Lower leg skin (tissue), 3 donors: Measurements from ENCODE around the gene ANKRD33B.

Experiments used
- CTCF ChIP-seq, 3 donors: fragments of 450-650 bp; IDR thresholded peaks; one replicate each; pipeline ENCODE4 v1.5.1; 2016; ENCODE audit warnings: antibody characterized with exemption in 3 of 3, mild to moderate bottlenecking in 3 of 3, moderate library complexity in 2 of 3
- POLR2A ChIP-seq, 2 donors: fragments of 450-650 bp; IDR thresholded peaks; one replicate each; pipeline ENCODE4 v1.6.1; 2016 to 2017; ENCODE audit warnings: antibody characterized with exemption in 2 of 2, mild to moderate bottlenecking in 1 of 2, moderate library complexity in 1 of 2

DNA sequence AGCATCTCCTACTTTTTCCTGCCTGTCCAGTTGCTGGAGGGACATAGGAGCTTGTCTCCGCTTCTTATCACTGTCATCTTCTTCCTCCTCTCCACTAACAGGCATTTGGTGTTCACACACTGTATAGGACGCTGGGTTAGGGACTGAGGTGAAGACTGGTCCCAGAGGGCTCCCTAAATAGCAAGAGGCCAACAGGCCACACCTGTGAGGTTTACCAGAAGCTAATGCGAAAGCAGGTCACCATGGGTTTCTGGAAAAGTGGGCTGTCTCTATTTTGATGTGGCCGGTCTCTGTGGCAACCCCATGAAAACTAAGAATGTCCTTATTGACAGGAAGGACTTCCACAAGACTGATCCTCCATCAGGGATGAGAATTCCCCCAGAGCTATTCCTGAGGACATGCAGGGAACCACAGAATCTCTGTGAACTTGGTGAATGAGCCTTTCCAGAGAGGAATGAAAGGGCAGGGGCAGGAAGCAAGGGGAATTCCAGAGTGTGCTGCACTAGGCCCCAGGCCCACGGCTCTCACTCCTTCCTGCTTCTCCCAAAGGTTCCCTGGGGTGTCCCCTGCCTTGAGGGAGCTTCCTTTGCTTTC, 135.5 kb downstream of the ANKRD33B start:
- TF ChIP-seq CTCF (IDR thresholded peaks at IDR 0.05) (no peak), POLR2A (IDR thresholded peaks at IDR 0.05) (no peak)
